Measurements from ENCODE around the gene HLA-DMB.

The HLA-DMB gene

DNA sequence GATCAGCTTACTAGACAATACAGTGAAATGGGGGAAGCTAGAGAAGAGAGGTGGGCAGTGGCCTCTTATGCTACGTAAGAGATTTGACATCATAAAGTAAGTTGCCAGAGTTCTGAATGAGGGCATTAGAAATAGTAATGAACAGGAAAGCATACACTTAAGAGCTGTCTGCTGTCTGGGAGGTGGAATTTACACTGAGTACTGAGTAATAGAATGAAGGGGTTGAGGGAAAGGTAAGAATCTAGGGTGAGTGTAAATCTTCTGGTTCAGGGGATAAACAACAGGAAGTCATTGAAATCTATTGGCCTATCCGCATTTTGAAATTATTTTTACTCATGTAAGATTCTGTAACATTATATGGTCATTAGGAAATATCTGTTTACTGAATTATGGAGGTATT is 35.8 kb downstream of the HLA-DMB start:
- no peak for DNase-seq

DNA sequence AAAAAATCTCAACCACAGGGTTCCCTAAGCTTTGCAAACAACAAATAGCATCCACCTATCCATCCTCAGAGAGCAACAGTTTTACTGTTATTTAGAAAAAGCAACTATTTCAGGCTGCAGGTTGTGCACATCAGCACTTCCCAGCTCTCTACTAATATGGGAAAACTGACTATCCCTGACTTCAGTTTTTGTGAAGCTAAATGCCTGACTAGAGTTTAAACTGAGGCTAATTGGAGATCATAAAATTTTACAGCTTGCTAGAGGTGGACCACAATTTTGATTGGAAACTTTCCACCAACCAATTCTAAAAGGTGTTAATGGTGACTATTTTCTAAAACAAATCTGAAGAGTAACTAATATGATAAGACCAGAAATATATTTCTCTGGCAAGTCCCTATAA is 36.9 kb downstream of the HLA-DMB start:
- no peak for DNase-seq

DNA sequence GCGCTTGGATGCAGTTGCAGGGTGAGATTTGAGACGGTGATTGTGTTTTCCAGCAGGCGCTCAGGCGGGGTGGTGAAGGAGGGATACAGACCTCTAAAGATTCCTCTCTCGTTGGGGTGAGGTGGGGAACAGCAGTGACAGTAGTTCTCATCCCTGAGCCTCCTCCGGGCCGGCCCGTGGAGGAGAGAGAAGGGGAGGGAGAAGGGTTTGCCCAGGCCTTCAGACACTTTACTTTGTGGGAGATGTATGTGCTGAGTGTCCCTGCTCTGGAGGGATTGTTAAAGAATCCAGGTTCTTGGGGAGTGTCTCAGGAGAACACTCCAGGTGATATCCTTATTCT is 45.9 kb downstream of the HLA-DMB start:
- DNase-seq = no peak

DNA sequence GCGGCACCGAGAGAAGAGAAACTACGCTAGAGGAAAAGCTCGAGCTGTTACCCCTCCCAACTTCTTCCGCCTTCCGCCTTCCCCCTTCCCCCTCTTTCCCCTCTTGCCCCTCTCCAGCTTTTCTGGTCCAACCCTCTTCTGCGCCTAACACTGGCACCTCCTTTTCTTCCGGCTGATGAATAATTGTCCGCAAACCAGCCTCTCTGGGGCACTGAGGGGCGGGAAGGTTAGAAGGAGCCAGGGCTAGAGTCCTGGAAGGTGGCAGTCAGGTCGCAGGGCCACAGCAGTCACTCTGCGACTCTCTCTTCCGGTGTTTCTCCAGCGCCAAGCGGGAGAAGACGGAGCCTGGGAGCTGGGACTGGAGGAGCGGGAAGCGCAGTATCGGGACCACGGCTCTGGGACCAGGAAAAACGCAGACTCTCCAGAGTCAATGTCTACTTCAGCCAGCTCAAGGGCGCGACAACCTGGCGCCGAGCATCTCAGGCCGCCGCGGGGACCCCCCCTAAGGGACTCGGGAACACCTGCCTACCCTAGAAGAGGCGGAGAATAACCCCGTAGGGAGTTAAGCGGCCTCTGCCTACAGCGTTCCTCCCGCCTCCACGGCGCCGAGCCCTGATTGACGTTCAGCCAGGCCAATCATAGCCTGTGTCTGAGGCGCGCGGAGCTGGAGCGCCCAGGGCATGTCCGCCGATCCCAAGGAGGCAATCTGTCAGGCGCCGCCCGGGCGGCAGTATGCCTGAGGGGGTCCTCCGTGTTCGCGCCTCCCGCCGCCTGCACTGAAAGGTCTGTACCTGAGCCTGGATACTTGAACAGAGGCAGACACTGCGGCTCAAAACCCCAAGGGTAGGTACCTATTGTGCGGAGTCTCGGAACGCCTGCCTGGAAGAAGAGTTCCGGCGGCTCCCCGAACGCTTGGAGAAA is 46.5 kb downstream of the HLA-DMB start:
- DNase-seq = peak; percentile 96

DNA sequence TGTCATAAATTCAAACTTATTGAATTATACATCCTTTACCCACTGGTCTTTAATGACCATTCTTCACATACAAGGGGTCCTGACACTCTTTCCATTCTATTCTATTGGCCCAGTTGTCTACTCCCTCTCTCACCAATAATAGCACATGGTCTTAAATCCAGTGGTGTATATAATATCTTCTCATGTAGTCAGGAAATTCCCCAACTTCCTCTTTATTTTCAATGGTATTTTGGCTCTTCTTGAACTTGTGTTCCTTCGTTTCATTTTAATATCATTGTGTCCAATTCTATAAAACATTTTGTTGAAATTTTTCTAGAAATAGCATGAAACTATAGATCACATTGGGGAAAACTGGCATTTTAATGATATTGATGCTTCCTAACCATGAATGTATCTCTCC is 50.0 kb downstream of the HLA-DMB start:
- DNase-seq = no peak

DNA sequence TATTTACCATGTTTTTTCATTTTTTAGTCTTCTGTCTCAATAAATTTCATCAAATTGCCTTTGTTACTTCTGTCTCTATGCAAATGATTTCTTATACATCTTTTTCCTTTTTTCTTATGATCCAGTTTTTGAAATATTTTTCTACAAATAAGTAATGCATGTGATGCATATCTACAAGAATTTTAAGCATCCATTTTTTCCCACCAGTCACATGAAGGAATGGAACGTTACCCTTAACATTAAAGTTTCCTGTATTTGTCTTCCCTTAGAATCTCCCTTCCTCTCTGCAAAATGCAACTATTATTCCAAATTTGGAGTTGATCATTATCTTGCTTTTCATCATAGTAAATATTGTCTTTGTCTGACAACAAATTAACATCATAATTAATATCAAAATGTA is 51.3 kb downstream of the HLA-DMB start:
- DNase-seq = no peak

DNA sequence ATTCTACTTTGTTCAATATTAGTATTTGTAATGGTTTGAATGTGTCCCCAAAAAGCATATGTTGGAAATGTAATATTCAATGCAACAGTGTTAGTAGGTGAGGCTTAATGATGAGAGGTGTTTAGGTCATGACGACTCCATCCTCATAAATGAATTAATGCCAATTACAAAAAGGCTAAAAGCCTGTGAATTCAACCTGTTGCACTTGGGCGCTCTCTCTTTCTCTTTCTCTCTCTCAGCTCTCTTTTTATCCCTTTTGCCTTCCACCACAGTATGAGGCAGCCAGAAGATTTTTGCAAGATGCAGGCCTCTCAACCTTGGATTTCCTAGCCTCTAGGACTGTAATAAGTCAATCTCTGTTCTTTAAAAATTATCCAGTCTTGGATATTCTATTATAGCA is 52.3 kb downstream of the HLA-DMB start:
- DNase-seq = no peak

DNA sequence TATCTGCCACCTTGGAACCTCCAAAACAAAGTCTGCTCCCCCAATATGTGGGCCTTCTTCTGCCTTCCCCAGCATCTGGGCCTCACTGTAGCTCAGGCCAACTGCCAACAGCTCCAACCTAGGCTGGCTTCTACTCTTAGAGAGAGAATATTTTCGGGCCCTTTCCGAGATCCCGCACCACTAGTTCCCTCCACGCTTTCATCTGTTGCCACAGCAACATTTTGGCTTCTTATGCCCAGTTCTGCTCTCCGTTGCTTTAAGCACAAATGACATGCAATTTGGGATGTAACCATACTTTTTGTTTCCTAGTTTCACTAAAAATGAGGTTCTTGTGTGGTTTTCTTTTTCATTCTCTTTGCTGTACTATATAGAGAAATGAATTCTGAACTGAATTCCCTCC is 53.2 kb downstream of the HLA-DMB start:
- DNase-seq = no peak

DNA sequence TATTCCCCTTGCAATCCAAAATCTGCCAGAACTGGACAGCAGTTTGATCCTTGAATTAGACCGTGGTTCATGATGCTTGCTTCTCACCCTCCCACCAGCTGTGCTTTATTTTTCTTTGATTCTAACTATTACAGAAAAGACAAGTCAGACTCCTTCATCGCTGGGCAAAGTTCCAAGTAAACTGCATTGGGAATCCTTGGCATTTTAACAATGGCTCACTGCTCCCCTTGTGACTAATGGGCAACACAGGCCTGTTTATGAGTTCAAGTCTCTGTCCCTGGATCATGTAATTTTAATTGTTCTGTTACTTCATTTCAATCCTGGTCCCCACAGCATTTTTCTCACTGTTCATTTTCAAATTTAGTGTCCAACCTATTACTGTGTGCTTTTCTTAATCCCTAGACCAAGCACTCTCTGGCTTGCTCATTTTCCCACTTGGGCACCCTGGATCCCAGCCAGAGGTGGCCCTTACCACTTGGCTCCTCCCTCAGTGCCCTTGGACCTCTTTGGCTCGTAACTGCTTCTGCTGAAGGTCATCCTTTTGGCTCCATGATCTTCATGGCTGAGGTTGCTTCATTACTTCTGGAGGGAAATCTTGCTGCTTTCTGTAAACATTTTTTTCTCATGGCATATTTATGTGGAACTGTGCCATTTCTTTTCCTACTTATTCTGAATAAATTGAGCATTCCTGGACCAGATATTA is 54.0 kb downstream of the HLA-DMB start:
- DNase-seq = peak; percentile 18

DNA sequence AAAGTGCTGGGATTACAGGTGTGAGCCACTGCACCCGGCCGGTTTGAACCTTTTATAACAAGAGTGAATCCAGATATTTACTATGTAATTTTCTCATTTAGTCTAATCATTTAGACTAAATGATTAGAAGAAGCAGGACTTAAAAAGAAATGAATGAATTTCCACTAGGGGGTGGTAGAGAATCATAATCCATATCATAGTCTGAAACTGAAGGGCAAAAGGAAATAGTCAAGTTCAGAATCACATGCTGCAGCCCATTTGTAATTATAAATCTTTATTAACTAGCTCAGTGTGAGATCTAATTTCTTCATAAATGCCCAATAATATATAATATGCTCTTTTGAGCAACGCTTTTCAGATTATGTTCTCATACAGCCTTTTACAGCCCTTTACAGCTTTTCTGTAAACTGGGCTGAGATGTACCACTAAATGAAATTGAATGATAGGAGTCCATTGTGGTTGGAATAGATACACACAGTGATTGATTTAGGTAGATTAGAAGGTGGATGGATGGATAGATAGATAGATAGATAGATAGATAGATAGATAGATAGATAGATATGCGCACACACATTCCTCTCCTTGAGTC is 55.0 kb downstream of the HLA-DMB start:
- DNase-seq = peak; percentile 54

All from NCI-H2171 (cell line).